Naive thymus-derived CD8-positive, alpha-beta T cell (primary cell): ENCODE measurements around the gene TTC28. TPM values are rescaled to one million over a fixed set of nuclear protein-coding genes. Genes with fewer than 3 reads are reported as not detected.
A peak's percentile ranks its signal among the peaks of the same experiment; 100 is the strongest.

ENCODE experiments used
- ATAC-seq, 2 donors: fragments of 150-1000 bp; cut with Tn5 transposase in 1 of 2; sonication (Bioruptor Pico), chemical (Tn5 transposase) in 1 of 2; 1 replicate in 1 of 2; 2 replicates in 1 of 2; pipeline ENCODE4 v1.10.0; 2021; ENCODE audit warnings: mild to moderate bottlenecking in 2 of 2, moderate library complexity in 2 of 2
- POLR2A ChIA-PET: fragments of 350-600 bp; sonication (Branson Sonifier 250); formaldehyde crosslinking; loops from one replicate; lab custom pipeline; 2021; ENCODE audit warnings: antibody characterized with exemption; lab: Charles Lee
- DNase-seq, 10 donors: peaks; one replicate each; pipeline versions ENCODE4 v3.0.0 to v3.0.0-alpha.2; 2020 to 2022
- H3K27ac Mint-ChIP-seq, 10 donors: one replicate each; pipeline ENCODE4 v1.8.0; 2020 to 2022; ENCODE audit warnings: mild to moderate bottlenecking in 10 of 10, mixed read lengths in 10 of 10, moderate library complexity in 4 of 10, inconsistent platforms in 1 of 10
- H3K27me3 Mint-ChIP-seq, 5 donors: one replicate each; pipeline ENCODE4 v1.8.0; 2021 to 2022; ENCODE audit warnings: mixed read lengths in 5 of 5
- H3K36me3 Mint-ChIP-seq, 3 donors: one replicate each; pipeline ENCODE4 v1.8.0; 2020 to 2022; ENCODE audit warnings: mixed read lengths in 3 of 3, mild to moderate bottlenecking in 2 of 3, inconsistent platforms in 1 of 3
- H3K4me1 Mint-ChIP-seq, 4 donors: one replicate each; pipeline ENCODE4 v1.8.0; 2021 to 2022; ENCODE audit warnings: mixed read lengths in 4 of 4
- H3K4me3 Mint-ChIP-seq, 10 donors: one replicate each; pipeline ENCODE4 v1.8.0; 2020 to 2022; ENCODE audit warnings: mild to moderate bottlenecking in 10 of 10, mixed read lengths in 10 of 10, moderate library complexity in 6 of 10, inconsistent platforms in 1 of 10
- H3K9me3 Mint-ChIP-seq, 9 donors: one replicate each; pipeline ENCODE4 v1.8.0; 2020 to 2022; ENCODE audit warnings: mixed read lengths in 9 of 9, mild to moderate bottlenecking in 3 of 9, inconsistent platforms in 1 of 9, moderate library complexity in 1 of 9
- polyA plus RNA-seq, 3 donors: library from polyadenylated mRNA; unstranded; fragments of 300-500 nt; fragmentation: Illumina TruSeq; gene quantifications; one replicate each; pipeline ENCODE4 v1.2.3, GENCODE V29; 2021
- total RNA-seq, 8 experiments: library from RNA in 2 of 8; stranded (reverse) in 2 of 8; gene quantifications; one replicate each; pipeline ENCODE4 v1.2.3 and lab custom pipeline; 2021 to 2026

Gene TTC28
- total and polyA plus RNA-seq, 5 experiments from 2014 or later: 0.44 to 6.4 (median 1.3) TPM

- Mint-ChIP-seq H3K9me3 (no peaks in the 10 kb centered on the region), H3K27ac (no peak overlapping the region), H3K4me1 (peaks cover 0 to 2% (median under 1%) of the 10 kb centered on the region in 4 donors), H3K4me3 (no peak overlapping the region), H3K36me3 (no peaks in the 10 kb centered on the region), H3K27me3 (no peaks in the 10 kb centered on the region)
- POLR2A ChIA-PET: interaction anchor here (0.5 to 0.7 kb wide), 2 partner anchors 50 to 891 kb away, joined by 4 to 5 read pairs; no protein-coding TSS in a partner anchor
- DNase-seq (no peak), ATAC-seq (no peak)
These were observed 684.9 kb downstream of the TTC28 start for GRCh38 chr22:27994481-27995331.

GRCh38 chr22:27993774-27994350 lies 685.8 kb downstream of the TTC28 start:
- H3K9me3 Mint-ChIP-seq: no peaks in the 10 kb centered on the region
- DNase-seq (peak in 1 of 10 donors; percentile 6), ATAC-seq (no peak)
- H3K4me3 Mint-ChIP-seq: no peak overlapping the region
- POLR2A ChIA-PET: interaction anchor here (0.7 kb wide), 1 partner anchor 49 kb away, joined by 4 read pairs; no protein-coding TSS in a partner anchor
- no peaks in the 10 kb centered on the region for H3K36me3 Mint-ChIP-seq
- H3K27ac Mint-ChIP-seq: peak overlapping the region in 1 of 10 donors; percentile 32
- no peaks in the 10 kb centered on the region for H3K27me3 Mint-ChIP-seq
- H3K4me1 Mint-ChIP-seq: peaks cover 0 to 3% (median 2%) of the 10 kb centered on the region in 4 donors

GRCh38 chr22:27993201-27993635 lies 686.4 kb downstream of the TTC28 start:
- no peak for DNase-seq
- no peak for ATAC-seq
- Mint-ChIP-seq H3K4me3 (no peak overlapping the region), H3K4me1 (peaks cover 0 to 7% (median 3%) of the 10 kb centered on the region in 4 donors), H3K9me3 (no peaks in the 10 kb centered on the region), H3K27me3 (no peaks in the 10 kb centered on the region), H3K36me3 (no peaks in the 10 kb centered on the region), H3K27ac (no peak overlapping the region)
- POLR2A ChIA-PET: no interaction called here

DNA sequence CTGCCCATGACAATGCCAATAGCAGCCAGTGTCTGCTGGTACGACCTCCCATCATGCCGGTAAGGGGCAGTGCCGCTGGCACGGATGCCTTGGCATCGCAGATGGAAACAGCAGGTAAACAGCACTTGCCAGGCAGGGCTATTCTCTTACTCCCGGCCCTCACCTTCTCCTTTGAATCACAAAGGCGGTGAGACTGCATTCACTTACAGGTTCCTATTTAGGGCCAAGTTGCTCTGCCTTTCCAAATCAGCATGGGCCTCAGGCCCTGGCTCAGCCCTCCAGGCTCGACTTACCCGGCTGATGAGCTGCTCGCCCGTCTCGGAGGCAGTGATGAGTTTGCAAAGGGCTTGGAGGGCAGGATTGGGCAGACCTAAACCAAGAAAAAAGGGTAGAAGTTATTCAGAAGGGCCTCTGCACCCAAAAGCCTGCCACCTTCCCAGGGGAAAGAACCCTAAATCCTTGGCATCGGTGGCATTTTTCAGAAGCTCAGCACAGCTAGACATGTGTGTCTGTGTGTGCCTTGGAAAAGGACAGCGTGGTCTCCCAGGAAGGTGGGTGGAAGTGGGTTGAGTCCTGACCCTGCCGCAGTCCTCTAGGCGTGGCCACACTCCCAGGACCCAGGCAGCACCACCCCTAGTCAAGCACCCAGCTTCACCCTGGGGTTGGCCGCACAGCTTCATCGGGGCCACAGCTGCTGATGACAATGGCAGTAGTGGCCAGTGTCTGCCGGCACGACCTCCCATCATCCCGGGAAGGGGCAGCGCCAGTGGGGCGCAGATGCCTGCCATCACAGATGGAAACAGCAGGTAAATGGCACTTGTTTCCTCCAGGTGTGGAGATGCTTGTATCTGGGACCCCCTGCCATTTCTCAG lies 687.1 kb downstream of the TTC28 start:
- no peaks in the 10 kb centered on the region for H3K9me3 Mint-ChIP-seq
- ATAC-seq (no peak), DNase-seq (peak in 1 of 10 donors; percentile 13)
- peak overlapping the region in 1 of 10 donors; percentile 56 for H3K27ac Mint-ChIP-seq
- H3K36me3 Mint-ChIP-seq: no peaks in the 10 kb centered on the region
- peaks cover 0 to 12% (median 4%) of the 10 kb centered on the region in 4 donors for H3K4me1 Mint-ChIP-seq
- H3K27me3 Mint-ChIP-seq: no peaks in the 10 kb centered on the region
- POLR2A ChIA-PET: no interaction called here
- H3K4me3 Mint-ChIP-seq: no peak overlapping the region

DNA sequence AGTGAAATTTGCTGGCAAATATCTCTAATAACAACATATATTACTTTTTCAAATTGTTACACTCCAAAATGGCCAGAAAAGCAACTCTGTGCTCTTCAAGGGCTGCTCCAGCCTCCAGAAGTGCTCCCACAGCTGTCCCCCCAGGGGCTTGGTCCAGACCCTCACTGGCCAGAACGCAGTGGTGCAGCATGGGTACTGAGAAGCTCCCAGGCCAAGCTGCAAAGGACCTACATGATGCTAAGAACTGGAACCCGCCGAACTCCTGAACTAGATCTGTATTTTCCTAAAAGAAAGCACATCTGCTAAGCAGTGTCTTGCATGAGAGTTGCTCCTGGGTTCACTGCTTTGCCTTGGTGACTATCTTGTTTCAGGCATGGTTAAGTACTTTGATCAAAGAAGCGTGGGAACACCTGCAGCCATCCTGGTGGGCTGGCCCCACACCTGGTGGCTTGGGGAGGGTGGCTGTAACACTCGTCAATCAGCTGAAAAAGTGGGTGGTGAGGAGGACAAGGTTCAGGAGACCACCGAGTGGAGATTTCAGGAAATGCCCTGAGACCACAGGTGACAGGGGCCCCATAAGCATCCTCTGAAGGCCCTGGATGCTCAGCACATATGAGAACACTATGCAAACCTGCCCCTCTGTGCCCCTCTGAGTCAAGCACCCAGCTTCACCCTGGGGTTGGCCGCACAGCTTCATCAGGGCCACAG lies 687.9 kb downstream of the TTC28 start:
- H3K4me1 Mint-ChIP-seq: peaks cover 0 to 18% (median 6%) of the 10 kb centered on the region in 4 donors
- ATAC-seq (no peak), DNase-seq (peak in 1 of 10 donors; percentile 2)
- no peak overlapping the region for H3K27ac Mint-ChIP-seq
- no peak overlapping the region for H3K4me3 Mint-ChIP-seq
- POLR2A ChIA-PET: no interaction called here
- H3K27me3 Mint-ChIP-seq: no peaks in the 10 kb centered on the region
- no peaks in the 10 kb centered on the region for H3K36me3 Mint-ChIP-seq
- no peaks in the 10 kb centered on the region for H3K9me3 Mint-ChIP-seq

- ATAC-seq (no peak), DNase-seq (no peak)
- no peak overlapping the region for H3K4me3 Mint-ChIP-seq
- peaks cover 0 to 5% (median 5%) of the 10 kb centered on the region in 3 donors for H3K36me3 Mint-ChIP-seq
- POLR2A ChIA-PET: no interaction called here
- peak overlapping the region in 1 of 10 donors; percentile 80 for H3K27ac Mint-ChIP-seq
- no peaks in the 10 kb centered on the region for H3K27me3 Mint-ChIP-seq
- H3K9me3 Mint-ChIP-seq: no peaks in the 10 kb centered on the region
- H3K4me1 Mint-ChIP-seq: peaks cover 0 to 18% (median 7%) of the 10 kb centered on the region in 4 donors
These were observed 688.8 kb downstream of the TTC28 start for GRCh38 chr22:27990879-27991278.

DNA sequence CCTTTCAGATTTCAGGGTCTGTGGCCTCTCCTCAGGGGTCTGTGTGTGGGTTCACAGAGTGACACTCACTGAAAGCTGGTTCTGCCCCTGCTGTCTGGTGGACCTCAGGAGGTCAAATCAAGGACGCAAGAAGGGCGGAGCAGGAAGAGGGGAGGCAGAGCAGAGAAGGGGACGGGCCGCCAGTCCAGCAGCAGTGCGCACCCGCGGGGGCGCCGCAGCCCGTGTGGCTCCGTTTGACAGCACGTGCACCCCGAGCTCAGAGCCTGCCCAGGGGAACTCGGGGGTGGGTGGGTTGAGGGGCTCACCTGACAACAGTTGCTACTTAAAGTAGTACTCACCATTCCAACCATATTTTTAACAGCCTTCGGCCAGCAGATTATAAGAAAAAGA lies 689.2 kb downstream of the TTC28 start:
- no peak for DNase-seq
- H3K27ac Mint-ChIP-seq: peak overlapping the region in 1 of 10 donors; percentile 80

DNA sequence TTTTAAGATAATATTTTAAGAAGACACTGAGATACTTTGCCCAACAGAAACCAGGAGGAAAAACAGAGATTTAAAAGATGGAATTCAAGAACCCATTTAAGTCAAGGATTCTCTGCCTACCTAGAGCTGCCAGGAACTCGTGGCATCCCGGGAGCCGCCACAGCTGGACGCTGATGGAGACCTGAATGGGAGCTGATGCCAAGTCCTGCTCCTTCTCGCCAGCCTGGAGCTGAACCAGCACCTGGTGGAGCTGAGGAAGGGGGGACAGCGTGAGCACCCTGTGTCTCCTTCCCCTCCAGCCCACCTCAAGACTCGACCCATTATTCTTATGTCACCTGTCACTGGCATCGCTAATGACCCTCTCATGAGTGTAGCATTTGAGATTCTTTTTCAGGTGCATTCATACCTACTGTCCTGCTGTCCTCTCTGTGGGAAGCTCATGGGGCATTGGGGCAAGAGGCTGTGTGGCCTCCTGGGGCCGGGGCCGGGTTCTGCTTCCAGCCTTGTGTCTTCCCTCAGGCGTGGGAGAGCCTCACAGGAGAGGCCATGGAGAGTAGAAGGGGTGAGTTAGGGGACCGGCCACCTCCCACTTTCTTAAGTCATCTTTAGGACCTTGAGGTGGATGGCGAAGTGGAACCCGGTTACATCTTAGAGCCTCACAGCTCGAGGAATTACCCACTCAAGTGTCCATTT lies 689.7 kb downstream of the TTC28 start:
- H3K36me3 Mint-ChIP-seq: peaks cover 0 to 11% (median 5%) of the 10 kb centered on the region in 3 donors
- no peaks in the 10 kb centered on the region for H3K27me3 Mint-ChIP-seq
- H3K4me3 Mint-ChIP-seq: no peak overlapping the region
- H3K9me3 Mint-ChIP-seq: no peaks in the 10 kb centered on the region
- H3K4me1 Mint-ChIP-seq: peaks cover 0 to 18% (median 7%) of the 10 kb centered on the region in 4 donors
- H3K27ac Mint-ChIP-seq: no peak overlapping the region
- ATAC-seq (no peak), DNase-seq (no peak)
- POLR2A ChIA-PET: no interaction called here

More for the DNA sequence above, 689.2 kb downstream of the TTC28 start:
- POLR2A ChIA-PET: no interaction called here
- Mint-ChIP-seq H3K9me3 (no peaks in the 10 kb centered on the region), H3K27me3 (no peaks in the 10 kb centered on the region), H3K4me3 (no peak overlapping the region), H3K36me3 (peaks cover 0 to 6% (median 5%) of the 10 kb centered on the region in 3 donors), H3K4me1 (peaks cover 0 to 18% (median 7%) of the 10 kb centered on the region in 4 donors)
- ATAC-seq: no peak

GRCh38 chr22:27988704-27989103 lies 690.9 kb downstream of the TTC28 start:
- POLR2A ChIA-PET: no interaction called here

GRCh38 chr22:27987557-27987956 lies 692.1 kb downstream of the TTC28 start:
- Mint-ChIP-seq H3K4me1 (peaks cover 0 to 18% (median 8%) of the 10 kb centered on the region in 4 donors), H3K27me3 (no peaks in the 10 kb centered on the region), H3K4me3 (no peak overlapping the region), H3K9me3 (no peaks in the 10 kb centered on the region), H3K27ac (peak overlapping the region in 2 of 10 donors; percentile 43 to 55), H3K36me3 (peaks cover 0 to 30% (median 5%) of the 10 kb centered on the region in 3 donors)
- ATAC-seq (peak; percentile 25 to 33), DNase-seq (no peak)
- POLR2A ChIA-PET: no interaction called here

More at GRCh38 chr22:27988704-27989103, 690.9 kb downstream of the TTC28 start:
- Mint-ChIP-seq H3K9me3 (no peaks in the 10 kb centered on the region), H3K27ac (peak overlapping the region in 2 of 10 donors; percentile 7 to 63), H3K4me1 (peaks cover 0 to 18% (median 8%) of the 10 kb centered on the region in 4 donors), H3K27me3 (no peaks in the 10 kb centered on the region), H3K4me3 (no peak overlapping the region), H3K36me3 (peaks cover 0 to 21% (median 5%) of the 10 kb centered on the region in 3 donors)
- DNase-seq: no peak
- ATAC-seq: no peak

DNA sequence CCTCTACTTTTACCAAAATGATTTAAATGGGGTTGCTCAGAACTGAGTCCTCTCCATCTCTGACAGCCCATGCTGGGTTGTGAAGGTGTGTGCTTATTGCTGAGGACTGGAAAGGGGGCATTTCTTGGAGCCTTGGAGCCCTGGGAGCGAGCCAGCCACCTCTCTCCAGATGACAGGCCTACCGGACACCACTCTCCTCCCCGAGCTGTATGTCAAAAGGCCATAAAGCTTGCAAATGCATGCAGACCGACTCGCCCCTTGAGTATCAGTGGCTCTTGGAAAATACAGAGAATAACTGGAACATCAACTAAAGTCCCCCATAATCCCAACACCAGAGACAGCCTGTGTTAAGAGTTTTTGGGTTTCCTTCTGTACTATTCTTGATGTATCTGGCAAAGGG lies 692.7 kb downstream of the TTC28 start:
- ATAC-seq: no peak
- POLR2A ChIA-PET: no interaction called here
- Mint-ChIP-seq H3K27ac (peak overlapping the region in 1 of 10 donors; percentile 35), H3K9me3 (no peaks in the 10 kb centered on the region), H3K4me3 (no peak overlapping the region), H3K36me3 (peaks cover 0 to 33% (median 5%) of the 10 kb centered on the region in 3 donors), H3K4me1 (peaks cover 0 to 18% (median 8%) of the 10 kb centered on the region in 4 donors), H3K27me3 (no peaks in the 10 kb centered on the region)
- DNase-seq: no peak
